Measurements from ENCODE around the gene NUDT8.

NUDT8 gene

GRCh38 chr11:67631411-67631810 lies 1.7 kb upstream of the NUDT8 start:
- H3K4me3 ChIP-seq (ENCODE audit: low read depth, low read length) = no peak overlapping the region
- H3K4me1 ChIP-seq = peaks cover 9% of the 10 kb centered on the region
- H2AFZ ChIP-seq = no peak overlapping the region
- H3K9ac ChIP-seq = no peak overlapping the region
- no peaks in the 10 kb centered on the region for H3K79me2 ChIP-seq
- no peaks in the 10 kb centered on the region for H3K9me3 ChIP-seq (ENCODE audit: control insufficient read depth, low read length)
- H3K4me2 ChIP-seq (ENCODE audit: low read length) = no peak overlapping the region
- H3K27me3 ChIP-seq (ENCODE audit: control insufficient read depth, insufficient read depth, low read length) = no peaks in the 10 kb centered on the region
- no peak overlapping the region for H3K27ac ChIP-seq
- no peak for TF ChIP-seq CTCF (IDR thresholded peaks at IDR 0.05)
- H3K36me3 ChIP-seq (ENCODE audit: control insufficient read depth, insufficient read depth, low read length) = no peaks in the 10 kb centered on the region

- no peaks in the 10 kb centered on the region for H3K9me3 ChIP-seq (ENCODE audit: control insufficient read depth, low read length)
- peak overlapping the region; percentile 87 for H3K4me2 ChIP-seq (ENCODE audit: low read length)
- no peaks in the 10 kb centered on the region for H3K27me3 ChIP-seq (ENCODE audit: control insufficient read depth, insufficient read depth, low read length)
- peak overlapping the region; percentile 75 for H3K27ac ChIP-seq
- peaks cover 9% of the 10 kb centered on the region for H3K4me1 ChIP-seq
- H3K79me2 ChIP-seq = no peaks in the 10 kb centered on the region
- H3K4me3 ChIP-seq (ENCODE audit: low read depth, low read length) = peak overlapping the region; percentile 67
- TF ChIP-seq CTCF (IDR thresholded peaks at IDR 0.05) = no peak
- no peak overlapping the region for H3K9ac ChIP-seq
- H3K36me3 ChIP-seq (ENCODE audit: control insufficient read depth, insufficient read depth, low read length) = no peaks in the 10 kb centered on the region
- peak overlapping the region; percentile 68 for H2AFZ ChIP-seq
Observed at GRCh38 chr11:67630943-67631331, 1.2 kb upstream of the NUDT8 start.

- Histone ChIP-seq H3K4me1 (peaks cover 9% of the 10 kb centered on the region), H2AFZ (peak overlapping the region; percentile 68)
- peak; percentile 47 for TF ChIP-seq CTCF (IDR thresholded peaks at IDR 0.05)
Observed at GRCh38 chr11:67630228-67630942, 648 bp upstream of the NUDT8 start.

GRCh38 chr11:67628710-67629385 lies 889 bp downstream of the NUDT8 start:
- no peak overlapping the region for H3K27ac ChIP-seq
- TF ChIP-seq CTCF (IDR thresholded peaks at IDR 0.05) = no peak
- H3K4me3 ChIP-seq (ENCODE audit: low read depth, low read length) = peak overlapping the region; percentile 60
- peaks cover 9% of the 10 kb centered on the region for H3K4me1 ChIP-seq
- no peaks in the 10 kb centered on the region for H3K36me3 ChIP-seq (ENCODE audit: control insufficient read depth, insufficient read depth, low read length)
- H3K9ac ChIP-seq = no peak overlapping the region
- no peaks in the 10 kb centered on the region for H3K27me3 ChIP-seq (ENCODE audit: control insufficient read depth, insufficient read depth, low read length)
- peak overlapping the region; percentile 75 for H2AFZ ChIP-seq
- no peaks in the 10 kb centered on the region for H3K79me2 ChIP-seq
- H3K4me2 ChIP-seq (ENCODE audit: low read length) = peak overlapping the region; percentile 75
- H3K9me3 ChIP-seq (ENCODE audit: control insufficient read depth, low read length) = no peaks in the 10 kb centered on the region

More at GRCh38 chr11:67630228-67630942, 648 bp upstream of the NUDT8 start:
- Histone ChIP-seq H3K79me2 (no peaks in the 10 kb centered on the region), H3K9ac (no peak overlapping the region), H3K4me3 (ENCODE audit: low read depth, low read length) (peak overlapping the region; percentile 67), H3K9me3 (ENCODE audit: control insufficient read depth, low read length) (no peaks in the 10 kb centered on the region), H3K27me3 (ENCODE audit: control insufficient read depth, insufficient read depth, low read length) (no peaks in the 10 kb centered on the region), H3K27ac (peak overlapping the region; percentile 82), H3K36me3 (ENCODE audit: control insufficient read depth, insufficient read depth, low read length) (no peaks in the 10 kb centered on the region), H3K4me2 (ENCODE audit: low read length) (peak overlapping the region; percentile 87)
